Mesothelial cell of epicardium (in vitro differentiated cells): ENCODE data around the gene CTNND2. TPM values are rescaled to one million over a fixed set of nuclear protein-coding genes. Genes with fewer than 3 reads are reported as not detected.
A peak's percentile ranks its signal among the peaks of the same experiment; 100 is the strongest.

Experiments
- DNase-seq, 2 experiments: peaks; one replicate each; pipeline ENCODE4 v3.0.0; 2021; ENCODE audit warnings: low spot score in 2 of 2; ENCODE audit not compliant: unreplicated experiment in 2 of 2
- H3K27ac Mint-ChIP-seq: 2 replicates; pipeline ENCODE4 v1.8.0; 2021; ENCODE audit warnings: mixed read lengths
- H3K27me3 Mint-ChIP-seq: 2 replicates; pipeline ENCODE4 v1.8.0; 2021; ENCODE audit warnings: low read depth, mixed read lengths
- H3K36me3 Mint-ChIP-seq: 2 replicates; pipeline ENCODE4 v1.8.0; 2021; ENCODE audit warnings: mixed read lengths
- H3K4me1 Mint-ChIP-seq: 2 replicates; pipeline ENCODE4 v1.8.0; 2021; ENCODE audit warnings: mixed read lengths
- H3K4me3 Mint-ChIP-seq: 2 replicates; pipeline ENCODE4 v1.8.0; 2021; ENCODE audit warnings: mild to moderate bottlenecking, moderate library complexity, mixed read lengths
- H3K9me3 Mint-ChIP-seq: 2 replicates; pipeline ENCODE4 v1.8.0; 2021; ENCODE audit warnings: mixed read lengths
- total RNA-seq: library from RNA; stranded (reverse); gene quantifications from 3 replicates; pipeline ENCODE4 v1.2.1, GENCODE V29; 2021
- TF ChIP-seq, protein P1 (sequence below): fragments of 200-600 bp; sonication (generic); IDR thresholded peaks from one replicate; pipeline ENCODE4 v1.5.0; 2021; ENCODE audit warnings: antibody characterized with exemption; ENCODE audit not compliant: unreplicated experiment

CTNND2 gene
- total RNA-seq, 1 donor from 2014 or later: 7.9 TPM

DNA sequence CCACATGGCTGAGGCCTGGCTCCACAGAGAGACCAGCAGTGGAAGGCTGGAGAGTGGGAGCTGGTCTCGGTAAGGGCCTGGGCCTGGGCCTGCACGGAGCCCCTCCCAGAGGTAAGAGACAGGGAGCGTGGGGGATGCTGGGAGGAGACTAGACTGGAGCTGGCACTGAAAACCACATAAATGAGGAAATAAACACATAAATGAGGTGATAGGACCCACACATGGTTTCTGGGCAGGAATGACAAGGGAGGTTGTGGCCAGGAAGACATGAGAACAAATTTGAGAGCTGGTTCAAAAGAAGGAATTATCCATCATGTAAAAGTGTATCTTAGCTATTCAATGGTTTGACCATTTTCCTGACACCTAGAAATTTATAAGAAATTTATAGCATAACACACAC is 691.5 kb downstream of the CTNND2 start:
- H3K36me3 Mint-ChIP-seq: no peaks in the 10 kb centered on the region
- no peak for DNase-seq
- peaks cover 20% of the 10 kb centered on the region for H3K9me3 Mint-ChIP-seq
- H3K27me3 Mint-ChIP-seq: no peaks in the 10 kb centered on the region
- no peak overlapping the region for H3K27ac Mint-ChIP-seq
- no peak overlapping the region for H3K4me3 Mint-ChIP-seq
- H3K4me1 Mint-ChIP-seq: no peaks in the 10 kb centered on the region
- TF ChIP-seq, protein P1, sequence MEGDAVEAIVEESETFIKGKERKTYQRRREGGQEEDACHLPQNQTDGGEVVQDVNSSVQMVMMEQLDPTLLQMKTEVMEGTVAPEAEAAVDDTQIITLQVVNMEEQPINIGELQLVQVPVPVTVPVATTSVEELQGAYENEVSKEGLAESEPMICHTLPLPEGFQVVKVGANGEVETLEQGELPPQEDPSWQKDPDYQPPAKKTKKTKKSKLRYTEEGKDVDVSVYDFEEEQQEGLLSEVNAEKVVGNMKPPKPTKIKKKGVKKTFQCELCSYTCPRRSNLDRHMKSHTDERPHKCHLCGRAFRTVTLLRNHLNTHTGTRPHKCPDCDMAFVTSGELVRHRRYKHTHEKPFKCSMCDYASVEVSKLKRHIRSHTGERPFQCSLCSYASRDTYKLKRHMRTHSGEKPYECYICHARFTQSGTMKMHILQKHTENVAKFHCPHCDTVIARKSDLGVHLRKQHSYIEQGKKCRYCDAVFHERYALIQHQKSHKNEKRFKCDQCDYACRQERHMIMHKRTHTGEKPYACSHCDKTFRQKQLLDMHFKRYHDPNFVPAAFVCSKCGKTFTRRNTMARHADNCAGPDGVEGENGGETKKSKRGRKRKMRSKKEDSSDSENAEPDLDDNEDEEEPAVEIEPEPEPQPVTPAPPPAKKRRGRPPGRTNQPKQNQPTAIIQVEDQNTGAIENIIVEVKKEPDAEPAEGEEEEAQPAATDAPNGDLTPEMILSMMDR: no peak

DNA sequence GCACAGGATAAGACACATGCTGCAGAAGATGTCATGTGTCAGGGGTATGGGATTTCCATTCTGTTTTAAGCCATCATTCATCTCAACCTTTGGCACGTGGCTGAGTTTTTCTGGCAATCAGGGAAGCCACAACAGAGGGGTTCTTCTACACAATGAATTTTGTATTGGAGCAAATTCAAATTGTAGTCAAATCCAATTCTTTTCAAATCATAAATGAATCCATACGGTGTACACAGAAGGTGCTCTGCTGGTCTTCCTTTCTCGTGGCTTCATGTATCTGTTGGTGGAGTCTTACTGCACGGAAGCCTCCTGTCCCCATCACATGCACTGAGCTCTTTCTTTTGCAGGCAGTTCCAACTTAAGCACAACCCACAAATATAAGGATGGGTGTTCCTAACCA is 706.5 kb downstream of the CTNND2 start:
- TF ChIP-seq, protein P1: no peak
- H3K4me1 Mint-ChIP-seq: no peaks in the 10 kb centered on the region
- H3K9me3 Mint-ChIP-seq: no peaks in the 10 kb centered on the region
- no peak for DNase-seq
- H3K4me3 Mint-ChIP-seq: no peak overlapping the region
- H3K36me3 Mint-ChIP-seq: no peaks in the 10 kb centered on the region
- H3K27me3 Mint-ChIP-seq: no peaks in the 10 kb centered on the region
- no peak overlapping the region for H3K27ac Mint-ChIP-seq

DNA sequence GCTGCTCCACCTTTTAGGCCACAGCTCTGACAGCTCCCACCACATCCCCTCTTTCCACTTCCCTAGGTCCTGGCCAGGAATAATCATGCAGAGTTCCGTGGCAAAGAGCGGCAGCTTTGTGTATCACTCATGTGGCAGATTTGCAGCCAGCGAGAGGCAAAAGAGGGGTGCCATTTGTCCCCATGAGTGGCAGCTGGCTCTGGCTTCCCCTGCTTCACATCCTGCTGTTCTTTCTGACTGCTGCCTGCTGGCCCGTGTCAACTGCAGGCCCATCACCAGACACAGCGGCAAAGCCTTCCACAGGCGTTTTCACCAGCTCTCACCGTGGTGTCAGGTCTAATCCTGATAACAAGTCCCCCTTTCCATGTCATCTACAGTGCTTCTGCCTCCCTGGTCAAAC is 712.6 kb downstream of the CTNND2 start:
- Mint-ChIP-seq H3K4me1 (no peaks in the 10 kb centered on the region), H3K27me3 (no peaks in the 10 kb centered on the region), H3K27ac (no peak overlapping the region), H3K36me3 (no peaks in the 10 kb centered on the region), H3K9me3 (peaks cover 11% of the 10 kb centered on the region), H3K4me3 (no peak overlapping the region)
- TF ChIP-seq, protein P1: no peak
- DNase-seq: no peak

DNA sequence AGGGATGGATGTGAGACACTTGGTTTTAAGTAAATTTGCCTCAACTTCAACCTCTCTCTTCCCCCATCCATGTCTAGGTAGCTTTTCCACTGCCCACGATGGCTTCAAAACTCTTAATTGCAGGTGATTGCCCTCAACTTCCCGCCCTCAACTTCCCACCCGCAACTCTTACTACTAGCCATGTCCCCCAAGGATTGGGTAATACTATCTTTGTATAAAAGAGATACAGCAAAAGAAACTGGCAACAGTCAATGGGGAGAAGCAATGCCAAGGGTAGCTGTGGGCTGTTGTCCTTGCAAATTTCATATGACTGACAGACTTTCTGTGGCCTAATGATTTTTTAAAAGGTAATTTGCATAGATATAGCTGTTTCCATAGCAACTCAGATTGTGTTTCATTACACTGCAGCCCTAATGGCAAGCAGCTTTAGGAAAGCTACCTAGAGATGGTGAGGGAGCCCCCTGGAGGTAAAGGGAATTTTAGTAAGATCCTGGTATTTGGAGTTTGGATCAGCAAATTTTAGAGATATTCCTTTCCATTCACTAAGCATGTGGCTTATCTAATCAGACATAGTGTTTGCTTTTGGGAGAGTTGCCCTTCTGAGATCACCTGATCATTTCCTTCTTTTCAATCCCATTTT is 721.7 kb downstream of the CTNND2 start:
- H3K9me3 Mint-ChIP-seq: peaks cover 8% of the 10 kb centered on the region
- DNase-seq: no peak
- H3K4me3 Mint-ChIP-seq: no peak overlapping the region
- no peaks in the 10 kb centered on the region for H3K4me1 Mint-ChIP-seq
- H3K27me3 Mint-ChIP-seq: peaks cover 2% of the 10 kb centered on the region
- H3K36me3 Mint-ChIP-seq: no peaks in the 10 kb centered on the region
- no peak overlapping the region for H3K27ac Mint-ChIP-seq
- TF ChIP-seq, protein P1: peak; percentile 17

DNA sequence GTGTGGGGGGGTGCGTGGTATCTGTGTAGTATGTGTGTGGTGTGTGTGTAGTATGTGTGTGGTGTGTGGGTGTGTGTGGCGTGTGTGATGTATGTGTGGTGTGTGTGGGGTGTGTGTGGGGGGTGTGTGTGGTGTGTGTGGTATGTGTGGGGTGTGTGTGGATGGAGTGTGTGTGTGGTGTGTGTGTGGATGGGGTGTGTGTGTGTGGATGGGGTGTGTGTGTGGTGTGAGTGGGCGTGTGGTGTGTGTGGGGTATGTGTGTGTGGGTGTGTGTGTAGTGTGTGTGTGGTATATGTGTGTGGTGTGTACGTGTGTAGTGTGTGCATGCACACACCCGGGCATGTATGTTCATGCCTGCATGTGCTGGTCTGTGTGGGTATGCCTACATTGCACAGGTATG is 722.3 kb downstream of the CTNND2 start:
- DNase-seq: no peak
- H3K27me3 Mint-ChIP-seq: peaks cover 2% of the 10 kb centered on the region
- H3K9me3 Mint-ChIP-seq: peaks cover 2% of the 10 kb centered on the region
- no peak overlapping the region for H3K4me3 Mint-ChIP-seq
- no peaks in the 10 kb centered on the region for H3K4me1 Mint-ChIP-seq
- TF ChIP-seq, protein P1: no peak
- H3K27ac Mint-ChIP-seq: no peak overlapping the region
- no peaks in the 10 kb centered on the region for H3K36me3 Mint-ChIP-seq

DNA sequence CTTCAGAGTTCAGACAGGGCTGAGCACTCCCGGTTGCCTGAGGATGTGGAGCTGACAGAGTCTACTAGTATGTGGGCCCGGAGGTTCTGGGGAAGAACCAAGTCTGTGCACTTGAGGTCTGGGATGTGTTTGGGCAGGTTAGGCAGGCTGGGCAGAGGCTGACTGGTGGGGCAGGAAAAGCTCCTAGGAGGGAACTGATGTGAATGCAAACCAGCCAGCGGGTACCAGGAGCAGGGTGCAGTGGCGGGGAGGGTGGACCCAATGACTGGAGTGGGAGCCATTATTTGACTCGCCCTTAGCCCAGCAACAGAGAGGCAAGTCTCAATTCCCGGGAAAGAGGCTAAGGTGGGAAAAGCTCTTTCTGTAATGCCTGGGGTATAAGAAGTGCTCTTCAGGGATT is 723.4 kb downstream of the CTNND2 start:
- TF ChIP-seq, protein P1: no peak
- peaks cover 2% of the 10 kb centered on the region for H3K27me3 Mint-ChIP-seq
- no peak overlapping the region for H3K27ac Mint-ChIP-seq
- H3K36me3 Mint-ChIP-seq: no peaks in the 10 kb centered on the region
- no peaks in the 10 kb centered on the region for H3K4me1 Mint-ChIP-seq
- no peak overlapping the region for H3K4me3 Mint-ChIP-seq
- no peaks in the 10 kb centered on the region for H3K9me3 Mint-ChIP-seq
- no peak for DNase-seq
